Erythroblast (primary cell): ENCODE results near the gene KCNT2.

Source experiments
- DNase-seq, 2 experiments: peaks; one replicate each; lab custom pipeline; 2025; lab: John Stamatoyannopoulos, UW
- GATA1 ChIP-seq: IDR thresholded peaks from 2 replicates; pipeline ENCODE4 v1.6.1; 2011; ENCODE audit warnings: low read depth, mild to moderate bottlenecking, control low read depth, low read length, moderate library complexity
- POLR2A ChIP-seq: IDR thresholded peaks from 2 replicates; pipeline ENCODE4 v1.6.1; 2011; ENCODE audit warnings: mild to moderate bottlenecking, low read length

Gene KCNT2

GRCh38 chr1:196229546-196229945 is 378.7 kb downstream of the KCNT2 start:
- TF ChIP-seq POLR2A (no peak), GATA1 (no peak)
- DNase-seq: no peak

GRCh38 chr1:196214866-196215265 is 393.4 kb downstream of the KCNT2 start:
- TF ChIP-seq POLR2A: no peak
- no peak for TF ChIP-seq GATA1
- no peak for DNase-seq

GRCh38 chr1:196209983-196210382 is 398.3 kb downstream of the KCNT2 start:
- TF ChIP-seq POLR2A: no peak
- TF ChIP-seq GATA1: no peak
- DNase-seq: no peak

- DNase-seq: no peak
- TF ChIP-seq GATA1: no peak
- no peak for TF ChIP-seq POLR2A
Observed at GRCh38 chr1:196209265-196209664, 399.0 kb downstream of the KCNT2 start.

GRCh38 chr1:196207612-196208217 is 400.5 kb downstream of the KCNT2 start:
- DNase-seq: no peak
- TF ChIP-seq POLR2A: no peak
- no peak for TF ChIP-seq GATA1

GRCh38 chr1:196205882-196206281 is 402.4 kb downstream of the KCNT2 start:
- DNase-seq: peak; percentile 4 to 65
- no peak for TF ChIP-seq GATA1

- TF ChIP-seq POLR2A: no peak
- TF ChIP-seq GATA1: no peak
- no peak for DNase-seq
Observed at GRCh38 chr1:196196486-196196885, 411.8 kb downstream of the KCNT2 start.

- DNase-seq: no peak
- TF ChIP-seq POLR2A: no peak
- TF ChIP-seq GATA1: no peak
Observed at GRCh38 chr1:196193896-196194559, 414.2 kb downstream of the KCNT2 start.

GRCh38 chr1:196183941-196184340 is 424.3 kb downstream of the KCNT2 start:
- TF ChIP-seq POLR2A: no peak
- TF ChIP-seq GATA1: no peak
- DNase-seq: no peak

- no peak for TF ChIP-seq GATA1
- no peak for DNase-seq
Observed at GRCh38 chr1:196181594-196181878, 426.7 kb downstream of the KCNT2 start.

- DNase-seq: no peak
- TF ChIP-seq POLR2A: no peak
- no peak for TF ChIP-seq GATA1
Observed at GRCh38 chr1:196180847-196181593, 427.2 kb downstream of the KCNT2 start.

- TF ChIP-seq GATA1: no peak
- TF ChIP-seq POLR2A: no peak
- no peak for DNase-seq
Observed at GRCh38 chr1:196178083-196178635, 430.1 kb downstream of the KCNT2 start.
